IPS-18a (cell line): ENCODE measurements around the gene F2RL3.

Experiments
- H3K27ac ChIP-seq: one replicate; pipeline ENCODE4 v1.5.1; 2013; ENCODE audit warnings: low read length
- H3K27me3 ChIP-seq: one replicate; pipeline ENCODE4 v1.6.1; 2013; ENCODE audit warnings: mild to moderate bottlenecking, low read length; ENCODE audit not compliant: control insufficient read depth, insufficient read depth
- H3K36me3 ChIP-seq: one replicate; pipeline ENCODE4 v1.6.1; 2013; ENCODE audit warnings: low read depth, low read length; ENCODE audit not compliant: control insufficient read depth
- H3K4me1 ChIP-seq: one replicate; pipeline ENCODE4 v1.6.1; 2013; ENCODE audit warnings: low read depth, low read length; ENCODE audit not compliant: control insufficient read depth
- H3K4me3 ChIP-seq: one replicate; pipeline ENCODE4 v1.5.1; 2013; ENCODE audit warnings: low read length
- H3K9ac ChIP-seq: one replicate; pipeline ENCODE4 v1.6.1; 2013; ENCODE audit warnings: mild to moderate bottlenecking, low read length, moderate library complexity
- H3K9me3 ChIP-seq: one replicate; pipeline ENCODE4 v1.6.1; 2013; ENCODE audit warnings: low read depth, low read length; ENCODE audit not compliant: control insufficient read depth

Gene F2RL3

GRCh38 chr19:16915734-16916133 lies 26.9 kb downstream of the F2RL3 start:
- Histone ChIP-seq H3K36me3 (no peaks in the 10 kb centered on the region), H3K27ac (no peak overlapping the region), H3K9ac (no peak overlapping the region), H3K4me1 (no peaks in the 10 kb centered on the region), H3K4me3 (no peak overlapping the region), H3K27me3 (no peaks in the 10 kb centered on the region), H3K9me3 (no peaks in the 10 kb centered on the region)

GRCh38 chr19:16917401-16917800 lies 28.6 kb downstream of the F2RL3 start:
- Histone ChIP-seq H3K4me3 (no peak overlapping the region), H3K36me3 (no peaks in the 10 kb centered on the region), H3K9ac (no peak overlapping the region), H3K27me3 (no peaks in the 10 kb centered on the region), H3K27ac (no peak overlapping the region), H3K9me3 (no peaks in the 10 kb centered on the region), H3K4me1 (no peaks in the 10 kb centered on the region)

GRCh38 chr19:16919496-16919895 lies 30.7 kb downstream of the F2RL3 start:
- H3K27me3 ChIP-seq: no peaks in the 10 kb centered on the region
- H3K4me3 ChIP-seq: no peak overlapping the region
- no peak overlapping the region for H3K9ac ChIP-seq
- no peaks in the 10 kb centered on the region for H3K9me3 ChIP-seq
- H3K36me3 ChIP-seq: no peaks in the 10 kb centered on the region
- H3K27ac ChIP-seq: no peak overlapping the region
- H3K4me1 ChIP-seq: no peaks in the 10 kb centered on the region

- H3K4me1 ChIP-seq: no peaks in the 10 kb centered on the region
- no peaks in the 10 kb centered on the region for H3K36me3 ChIP-seq
- no peak overlapping the region for H3K4me3 ChIP-seq
- H3K27me3 ChIP-seq: no peaks in the 10 kb centered on the region
- H3K27ac ChIP-seq: no peak overlapping the region
- H3K9me3 ChIP-seq: no peaks in the 10 kb centered on the region
- no peak overlapping the region for H3K9ac ChIP-seq
These were observed 32.2 kb downstream of the F2RL3 start for GRCh38 chr19:16920816-16921529.

- no peaks in the 10 kb centered on the region for H3K4me1 ChIP-seq
- no peaks in the 10 kb centered on the region for H3K36me3 ChIP-seq
- no peak overlapping the region for H3K27ac ChIP-seq
- H3K4me3 ChIP-seq: no peak overlapping the region
- H3K27me3 ChIP-seq: no peaks in the 10 kb centered on the region
- H3K9me3 ChIP-seq: no peaks in the 10 kb centered on the region
- no peak overlapping the region for H3K9ac ChIP-seq
These were observed 33.2 kb downstream of the F2RL3 start for GRCh38 chr19:16921766-16922591.

GRCh38 chr19:16922592-16922934 lies 33.8 kb downstream of the F2RL3 start:
- no peak overlapping the region for H3K27ac ChIP-seq
- no peaks in the 10 kb centered on the region for H3K4me1 ChIP-seq
- no peaks in the 10 kb centered on the region for H3K27me3 ChIP-seq
- H3K36me3 ChIP-seq: no peaks in the 10 kb centered on the region
- no peaks in the 10 kb centered on the region for H3K9me3 ChIP-seq
- no peak overlapping the region for H3K4me3 ChIP-seq
- no peak overlapping the region for H3K9ac ChIP-seq

GRCh38 chr19:16922949-16923348 lies 34.1 kb downstream of the F2RL3 start:
- H3K27ac ChIP-seq: no peak overlapping the region
- no peaks in the 10 kb centered on the region for H3K27me3 ChIP-seq
- H3K36me3 ChIP-seq: no peaks in the 10 kb centered on the region

GRCh38 chr19:16927883-16928282 lies 39.1 kb downstream of the F2RL3 start:
- Histone ChIP-seq H3K9ac (no peak overlapping the region), H3K27me3 (no peaks in the 10 kb centered on the region), H3K27ac (no peak overlapping the region), H3K9me3 (no peaks in the 10 kb centered on the region), H3K4me1 (no peaks in the 10 kb centered on the region), H3K4me3 (no peak overlapping the region), H3K36me3 (no peaks in the 10 kb centered on the region)

More at GRCh38 chr19:16922949-16923348, 34.1 kb downstream of the F2RL3 start:
- no peak overlapping the region for H3K4me3 ChIP-seq
- H3K9ac ChIP-seq: no peak overlapping the region
- H3K4me1 ChIP-seq: no peaks in the 10 kb centered on the region
- no peaks in the 10 kb centered on the region for H3K9me3 ChIP-seq

GRCh38 chr19:16928351-16928750 lies 39.6 kb downstream of the F2RL3 start:
- Histone ChIP-seq H3K9me3 (no peaks in the 10 kb centered on the region), H3K36me3 (no peaks in the 10 kb centered on the region), H3K27ac (no peak overlapping the region), H3K27me3 (no peaks in the 10 kb centered on the region), H3K4me3 (no peak overlapping the region), H3K4me1 (no peaks in the 10 kb centered on the region), H3K9ac (no peak overlapping the region)

GRCh38 chr19:16928916-16929315 lies 40.1 kb downstream of the F2RL3 start:
- Histone ChIP-seq H3K27ac (no peak overlapping the region), H3K9me3 (no peaks in the 10 kb centered on the region), H3K4me3 (no peak overlapping the region), H3K36me3 (no peaks in the 10 kb centered on the region), H3K9ac (no peak overlapping the region), H3K27me3 (no peaks in the 10 kb centered on the region), H3K4me1 (no peaks in the 10 kb centered on the region)

- Histone ChIP-seq H3K4me1 (no peaks in the 10 kb centered on the region), H3K27me3 (no peaks in the 10 kb centered on the region), H3K36me3 (no peaks in the 10 kb centered on the region), H3K4me3 (no peak overlapping the region), H3K9me3 (no peaks in the 10 kb centered on the region), H3K27ac (no peak overlapping the region), H3K9ac (no peak overlapping the region)
These were observed 42.0 kb downstream of the F2RL3 start for GRCh38 chr19:16930753-16931152.

GRCh38 chr19:16931306-16931705 lies 42.5 kb downstream of the F2RL3 start:
- Histone ChIP-seq H3K27ac (no peak overlapping the region), H3K27me3 (no peaks in the 10 kb centered on the region), H3K36me3 (no peaks in the 10 kb centered on the region), H3K9ac (no peak overlapping the region), H3K4me3 (no peak overlapping the region), H3K9me3 (no peaks in the 10 kb centered on the region), H3K4me1 (no peaks in the 10 kb centered on the region)
